Chondrocyte (in vitro differentiated cells): ENCODE data around the gene ADGRL3. TPM values are rescaled to one million over a fixed set of nuclear protein-coding genes. Genes with fewer than 3 reads are reported as not detected.

Experiments used
- DNase-seq: peaks from one replicate; pipeline ENCODE4 v3.0.0; 2021; ENCODE audit warnings: mixed read lengths, low spot score
- H3K27ac Mint-ChIP-seq: one replicate; pipeline ENCODE4 v1.8.0; 2021; ENCODE audit warnings: mild to moderate bottlenecking, moderate library complexity, mixed read lengths; ENCODE audit not compliant: unreplicated experiment
- H3K27me3 Mint-ChIP-seq: 2 replicates; pipeline ENCODE4 v1.8.0; 2021; ENCODE audit warnings: low read depth, mixed read lengths
- H3K36me3 Mint-ChIP-seq: 2 replicates; pipeline ENCODE4 v1.8.0; 2021; ENCODE audit warnings: low read depth, mixed read lengths
- H3K4me1 Mint-ChIP-seq: 2 replicates; pipeline ENCODE4 v1.8.0; 2021; ENCODE audit warnings: low read depth, mild to moderate bottlenecking, mixed read lengths
- H3K4me3 Mint-ChIP-seq: one replicate; pipeline ENCODE4 v1.8.0; 2021; ENCODE audit warnings: mild to moderate bottlenecking, moderate library complexity, mixed read lengths; ENCODE audit not compliant: unreplicated experiment
- H3K9me3 Mint-ChIP-seq: 2 replicates; pipeline ENCODE4 v1.8.0; 2021; ENCODE audit warnings: low read depth, mixed read lengths
- total RNA-seq: library from RNA; stranded (reverse); gene quantifications from 3 replicates; pipeline ENCODE4 v1.2.1, GENCODE V29; 2021
- TF ChIP-seq, protein P1 (sequence below): fragments of 200-600 bp; sonication (generic); IDR thresholded peaks from 2 replicates; pipeline ENCODE4 v1.5.0; 2021; ENCODE audit warnings: antibody characterized with exemption, mild to moderate bottlenecking, moderate library complexity

The ADGRL3 gene
- total RNA-seq, 1 donor from 2014 or later, result 11.6 TPM

- Mint-ChIP-seq H3K27ac (no peak overlapping the region), H3K4me3 (no peak overlapping the region), H3K27me3 (no peaks in the 10 kb centered on the region)
Measured at GRCh38 chr4:61175495-61175894, 24.6 kb upstream of the ADGRL3 start.

DNA sequence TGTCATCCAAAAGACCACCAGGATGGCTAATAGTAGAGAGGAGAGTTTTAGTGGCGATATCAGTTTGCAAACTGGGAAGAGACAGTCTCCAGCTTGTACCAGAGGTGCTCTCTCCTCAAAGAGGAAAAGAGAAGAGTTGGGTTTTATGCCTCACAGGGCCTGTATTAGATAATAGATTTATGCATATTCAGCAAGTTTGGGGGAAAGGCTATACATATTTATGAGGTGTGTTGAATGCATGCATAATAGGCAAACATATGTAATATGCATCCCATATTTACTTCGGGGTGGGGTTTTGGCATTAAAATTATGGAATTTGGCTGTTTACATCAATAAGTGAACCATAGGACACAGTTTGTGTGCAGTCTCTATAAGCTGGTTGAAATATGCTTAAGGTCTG, 22.8 kb upstream of the ADGRL3 start:
- TF ChIP-seq, protein P1, sequence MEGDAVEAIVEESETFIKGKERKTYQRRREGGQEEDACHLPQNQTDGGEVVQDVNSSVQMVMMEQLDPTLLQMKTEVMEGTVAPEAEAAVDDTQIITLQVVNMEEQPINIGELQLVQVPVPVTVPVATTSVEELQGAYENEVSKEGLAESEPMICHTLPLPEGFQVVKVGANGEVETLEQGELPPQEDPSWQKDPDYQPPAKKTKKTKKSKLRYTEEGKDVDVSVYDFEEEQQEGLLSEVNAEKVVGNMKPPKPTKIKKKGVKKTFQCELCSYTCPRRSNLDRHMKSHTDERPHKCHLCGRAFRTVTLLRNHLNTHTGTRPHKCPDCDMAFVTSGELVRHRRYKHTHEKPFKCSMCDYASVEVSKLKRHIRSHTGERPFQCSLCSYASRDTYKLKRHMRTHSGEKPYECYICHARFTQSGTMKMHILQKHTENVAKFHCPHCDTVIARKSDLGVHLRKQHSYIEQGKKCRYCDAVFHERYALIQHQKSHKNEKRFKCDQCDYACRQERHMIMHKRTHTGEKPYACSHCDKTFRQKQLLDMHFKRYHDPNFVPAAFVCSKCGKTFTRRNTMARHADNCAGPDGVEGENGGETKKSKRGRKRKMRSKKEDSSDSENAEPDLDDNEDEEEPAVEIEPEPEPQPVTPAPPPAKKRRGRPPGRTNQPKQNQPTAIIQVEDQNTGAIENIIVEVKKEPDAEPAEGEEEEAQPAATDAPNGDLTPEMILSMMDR, result no peak
- H3K9me3 Mint-ChIP-seq, result peaks cover 4% of the 10 kb centered on the region
- H3K4me1 Mint-ChIP-seq, result no peaks in the 10 kb centered on the region
- no peak overlapping the region for H3K27ac Mint-ChIP-seq
- H3K27me3 Mint-ChIP-seq, result no peaks in the 10 kb centered on the region
- H3K36me3 Mint-ChIP-seq, result no peaks in the 10 kb centered on the region
- no peak for DNase-seq
- H3K4me3 Mint-ChIP-seq, result no peak overlapping the region

More at GRCh38 chr4:61175495-61175894, 24.6 kb upstream of the ADGRL3 start:
- Mint-ChIP-seq H3K36me3 (no peaks in the 10 kb centered on the region), H3K9me3 (peaks cover 4% of the 10 kb centered on the region), H3K4me1 (no peaks in the 10 kb centered on the region)
- no peak for DNase-seq
- TF ChIP-seq, protein P1, result no peak

DNA sequence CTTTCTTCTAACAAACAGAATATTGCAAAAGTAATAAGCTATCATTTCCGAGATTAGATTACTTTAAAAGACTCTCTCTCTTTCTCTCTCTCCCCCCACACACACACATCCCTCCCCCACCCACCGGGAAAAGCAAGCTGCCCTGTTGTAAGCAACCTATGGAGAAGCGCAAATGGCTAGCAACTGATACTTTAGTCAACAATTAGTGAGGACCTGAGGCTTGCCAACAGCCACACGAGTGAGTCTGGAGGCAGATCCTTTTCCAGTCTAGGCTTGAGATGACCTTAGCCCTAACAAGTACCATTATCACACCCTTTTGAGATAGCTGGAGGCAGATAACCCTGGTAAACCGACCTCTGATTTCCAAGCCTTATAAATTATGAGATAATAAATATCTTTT, 19.7 kb upstream of the ADGRL3 start:
- H3K27ac Mint-ChIP-seq, result no peak overlapping the region
- peaks cover 22% of the 10 kb centered on the region for H3K9me3 Mint-ChIP-seq
- H3K27me3 Mint-ChIP-seq, result no peaks in the 10 kb centered on the region
- peaks cover 11% of the 10 kb centered on the region for H3K36me3 Mint-ChIP-seq
- no peak overlapping the region for H3K4me3 Mint-ChIP-seq
- no peaks in the 10 kb centered on the region for H3K4me1 Mint-ChIP-seq
- DNase-seq, result no peak
- TF ChIP-seq, protein P1, result no peak

DNA sequence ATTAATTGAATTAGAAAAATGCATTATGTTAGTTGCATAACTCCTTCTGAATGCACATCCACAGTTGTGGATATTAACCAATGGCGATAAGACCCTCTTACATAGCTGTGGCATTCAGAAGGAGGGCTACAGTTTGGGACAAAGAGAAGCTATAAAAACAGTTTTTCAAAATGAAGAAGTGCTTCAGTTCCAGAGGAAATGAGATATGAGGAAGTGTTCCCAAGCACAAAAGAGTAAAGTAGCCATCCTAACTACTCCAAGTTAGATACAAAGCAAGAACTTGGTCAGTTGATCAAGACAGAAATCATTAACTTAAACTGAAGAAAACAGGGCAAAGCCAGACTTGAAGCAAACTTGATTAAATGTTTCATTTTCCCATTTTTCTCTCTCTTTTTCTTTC, 17.2 kb upstream of the ADGRL3 start:
- no peak overlapping the region for H3K27ac Mint-ChIP-seq
- peaks cover 11% of the 10 kb centered on the region for H3K36me3 Mint-ChIP-seq
- no peak overlapping the region for H3K4me3 Mint-ChIP-seq
- DNase-seq, result no peak
- no peaks in the 10 kb centered on the region for H3K4me1 Mint-ChIP-seq
- TF ChIP-seq, protein P1, result no peak
- peaks cover 19% of the 10 kb centered on the region for H3K9me3 Mint-ChIP-seq
- no peaks in the 10 kb centered on the region for H3K27me3 Mint-ChIP-seq

- H3K4me3 Mint-ChIP-seq, result no peak overlapping the region
- no peaks in the 10 kb centered on the region for H3K27me3 Mint-ChIP-seq
- H3K4me1 Mint-ChIP-seq, result no peaks in the 10 kb centered on the region
- H3K27ac Mint-ChIP-seq, result no peak overlapping the region
- TF ChIP-seq, protein P1, result no peak
- peaks cover 11% of the 10 kb centered on the region for H3K36me3 Mint-ChIP-seq
- DNase-seq, result no peak
- peaks cover 19% of the 10 kb centered on the region for H3K9me3 Mint-ChIP-seq
Measured at GRCh38 chr4:61185288-61185687, 14.8 kb upstream of the ADGRL3 start.
